GM21367 (cell line): ENCODE data around the gene GLRX2.
"Not testable (repeated sequence)": the region's sequence is repeated elsewhere in the genome, so short reads cannot be mapped to it uniquely, and the experiment has no call there.

ENCODE experiments used
- ATAC-seq: cut with Tn5 transposase; IDR thresholded peaks from one replicate; pipeline ENCODE4 v1.9.1; 2021; ENCODE audit not compliant: unreplicated experiment

Gene GLRX2

GRCh38 chr1:193066606-193067005 lies 38.6 kb downstream of the GLRX2 start:
- no peak for ATAC-seq

DNA sequence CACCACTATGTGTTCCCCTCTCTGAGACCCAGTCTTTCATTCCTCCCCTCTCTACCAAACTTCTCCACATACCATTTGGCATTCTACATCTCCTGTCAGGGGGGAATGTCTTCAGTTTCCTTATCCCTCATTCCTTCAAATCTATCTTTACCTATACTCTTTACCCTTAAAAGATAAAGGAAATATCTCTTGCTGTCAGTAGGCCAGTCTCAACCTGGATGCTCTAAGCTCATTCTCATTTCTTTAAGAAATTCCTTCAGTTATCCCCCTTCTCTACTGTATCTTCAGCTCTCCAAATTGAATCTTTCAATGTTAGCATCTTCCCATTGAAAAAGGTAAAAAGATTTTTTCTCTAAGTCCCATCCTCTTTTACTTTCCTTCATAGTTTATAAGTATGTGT lies 39.3 kb downstream of the GLRX2 start:
- ATAC-seq: no peak

DNA sequence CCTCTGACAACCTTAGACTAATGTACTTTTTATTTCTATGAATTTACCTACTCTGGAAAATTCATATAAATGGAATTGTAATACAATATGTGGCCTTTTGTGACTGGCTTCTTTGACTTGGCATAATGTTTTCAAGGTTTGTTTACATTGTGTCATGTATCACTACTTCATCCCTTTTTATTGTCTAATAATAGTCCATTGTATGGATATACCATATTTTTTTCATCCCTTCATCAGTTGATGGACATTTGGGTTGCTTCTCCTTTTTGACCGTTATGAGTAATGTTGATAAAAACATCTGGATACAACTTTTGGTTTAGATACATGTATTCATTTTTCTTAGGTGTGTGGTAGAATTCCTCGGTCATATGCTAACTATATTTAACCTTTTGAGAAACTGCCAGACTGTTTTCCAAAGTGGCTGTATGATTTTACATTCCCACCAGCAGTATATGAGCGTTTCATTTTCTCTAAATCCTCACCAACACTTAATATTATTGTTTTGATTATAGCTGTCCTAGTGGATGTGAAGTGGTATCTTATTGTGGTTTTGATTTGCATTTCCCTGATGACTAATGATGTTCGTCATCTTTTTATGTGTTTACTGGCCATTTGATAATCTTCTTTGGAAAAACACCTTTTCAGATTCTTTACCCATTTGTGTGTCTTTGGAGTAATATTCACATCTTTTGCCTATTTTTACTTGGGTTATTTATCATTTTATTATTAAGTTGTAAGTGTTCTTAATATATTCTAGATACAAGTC lies 42.3 kb downstream of the GLRX2 start:
- no peak for ATAC-seq

DNA sequence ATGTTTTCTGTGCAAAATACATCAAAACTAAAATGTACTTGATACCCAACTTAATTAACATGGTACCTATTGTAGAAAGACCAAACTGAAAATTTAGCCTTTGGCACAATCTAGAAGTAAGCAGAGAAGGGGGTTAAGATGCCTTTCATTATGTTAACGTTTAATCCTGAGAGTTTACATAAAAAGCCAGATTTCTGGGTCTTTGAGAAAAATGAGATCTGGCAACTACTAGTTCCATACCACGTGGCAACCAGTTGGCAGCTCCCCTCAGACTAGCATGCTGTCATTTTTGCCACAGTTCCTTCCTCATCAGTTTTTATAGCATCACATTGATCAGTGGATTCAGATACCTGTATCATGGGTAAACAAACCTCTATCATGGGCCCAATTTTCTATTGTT lies 44.3 kb downstream of the GLRX2 start:
- no peak for ATAC-seq

GRCh38 chr1:193060406-193060805 lies 44.8 kb downstream of the GLRX2 start:
- no peak for ATAC-seq

DNA sequence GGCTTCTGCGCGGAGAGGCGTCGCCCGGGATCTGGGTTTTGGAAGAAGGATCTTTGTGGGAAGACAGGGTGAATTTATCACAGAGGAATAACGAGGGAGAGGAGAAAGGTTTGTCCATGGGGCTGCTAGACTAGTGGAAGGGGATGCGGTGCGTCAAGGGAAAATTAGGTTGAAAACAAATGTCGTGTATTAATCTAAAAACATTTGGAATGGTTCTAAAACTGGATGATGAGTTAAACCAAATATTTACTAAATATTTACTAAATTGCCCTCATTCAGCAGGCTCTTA lies 45.2 kb downstream of the GLRX2 start:
- no peak for ATAC-seq

- ATAC-seq: peak; percentile 94
Measured at GRCh38 chr1:193059282-193060114, 45.7 kb downstream of the GLRX2 start, which contains the start of the genes RO60 and UCHL5. Gene RO60 (plus strand): TSS chr1:193059612. CDS start chr1:193069055, 9,443 bp downstream. Gene UCHL5 (minus strand): TSS chr1:193059360. CDS start chr1:193059260, 100 bp downstream.

DNA sequence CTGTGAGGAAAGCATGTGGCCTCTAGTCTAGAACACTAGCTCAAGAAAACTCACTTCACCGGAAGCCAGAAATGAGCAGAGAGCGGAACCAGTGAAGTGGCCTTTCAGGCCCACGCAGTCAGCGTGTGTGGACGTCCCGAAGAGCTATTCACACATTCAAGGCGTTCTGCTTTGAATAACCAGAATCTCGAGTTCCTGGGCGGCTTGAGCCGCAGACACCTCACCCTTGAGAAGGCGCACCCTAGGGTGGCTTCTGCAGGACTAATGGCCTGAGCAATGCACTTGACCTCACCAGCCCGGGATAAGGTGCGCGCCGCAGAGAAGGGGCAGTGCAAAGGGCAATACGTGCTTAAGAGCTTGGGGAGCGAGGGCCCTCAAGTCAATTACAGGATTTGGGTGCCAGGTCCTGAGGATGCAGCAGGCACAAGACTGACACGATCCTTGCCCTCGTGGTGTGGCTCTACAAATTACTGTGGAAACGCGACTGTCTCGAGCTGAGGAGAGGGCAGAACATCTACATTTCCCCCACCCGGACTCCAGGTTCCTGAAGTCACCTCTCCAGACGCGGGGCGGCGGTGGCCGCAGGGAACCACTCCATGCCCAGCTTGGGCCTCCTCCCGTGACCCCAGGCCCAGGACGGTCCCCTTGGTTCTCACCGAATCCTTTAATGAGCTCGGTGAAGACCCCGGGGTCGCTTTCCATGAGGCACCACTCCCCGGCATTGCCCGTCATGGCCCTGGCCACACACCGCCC lies 46.5 kb downstream of the GLRX2 start:
- ATAC-seq: peak; percentile 44

- ATAC-seq: no peak
Measured at GRCh38 chr1:193054169-193054675, 51.0 kb downstream of the GLRX2 start.

- not testable (repeated sequence) for ATAC-seq
Measured at GRCh38 chr1:193048913-193049312, 56.3 kb downstream of the GLRX2 start.
